ENCODE data around the gene KIF1B.

- TF ChIP-seq CTCF (IDR thresholded peaks at IDR 0.05; ENCODE audit: low read length) (no peak), EZH2 (IDR thresholded peaks at IDR 0.05; ENCODE audit: borderline replicate concordance, low read length) (no peak)
These were observed 7.5 kb downstream of the KIF1B start for GRCh38 chr1:10217748-10218441.

Data from OCI-LY1 (cell line).